DMS153 treated with DMSO at 0.1 percent for 48 hours (cell line): ENCODE results near the gene KDM7A.

ENCODE experiments used
- DNase-seq: peaks from one replicate; lab custom pipeline; 2025; ENCODE audit not compliant: unreplicated experiment; lab: John Stamatoyannopoulos, UW

The KDM7A gene, protein sequence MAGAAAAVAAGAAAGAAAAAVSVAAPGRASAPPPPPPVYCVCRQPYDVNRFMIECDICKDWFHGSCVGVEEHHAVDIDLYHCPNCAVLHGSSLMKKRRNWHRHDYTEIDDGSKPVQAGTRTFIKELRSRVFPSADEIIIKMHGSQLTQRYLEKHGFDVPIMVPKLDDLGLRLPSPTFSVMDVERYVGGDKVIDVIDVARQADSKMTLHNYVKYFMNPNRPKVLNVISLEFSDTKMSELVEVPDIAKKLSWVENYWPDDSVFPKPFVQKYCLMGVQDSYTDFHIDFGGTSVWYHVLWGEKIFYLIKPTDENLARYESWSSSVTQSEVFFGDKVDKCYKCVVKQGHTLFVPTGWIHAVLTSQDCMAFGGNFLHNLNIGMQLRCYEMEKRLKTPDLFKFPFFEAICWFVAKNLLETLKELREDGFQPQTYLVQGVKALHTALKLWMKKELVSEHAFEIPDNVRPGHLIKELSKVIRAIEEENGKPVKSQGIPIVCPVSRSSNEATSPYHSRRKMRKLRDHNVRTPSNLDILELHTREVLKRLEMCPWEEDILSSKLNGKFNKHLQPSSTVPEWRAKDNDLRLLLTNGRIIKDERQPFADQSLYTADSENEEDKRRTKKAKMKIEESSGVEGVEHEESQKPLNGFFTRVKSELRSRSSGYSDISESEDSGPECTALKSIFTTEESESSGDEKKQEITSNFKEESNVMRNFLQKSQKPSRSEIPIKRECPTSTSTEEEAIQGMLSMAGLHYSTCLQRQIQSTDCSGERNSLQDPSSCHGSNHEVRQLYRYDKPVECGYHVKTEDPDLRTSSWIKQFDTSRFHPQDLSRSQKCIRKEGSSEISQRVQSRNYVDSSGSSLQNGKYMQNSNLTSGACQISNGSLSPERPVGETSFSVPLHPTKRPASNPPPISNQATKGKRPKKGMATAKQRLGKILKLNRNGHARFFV

DNA sequence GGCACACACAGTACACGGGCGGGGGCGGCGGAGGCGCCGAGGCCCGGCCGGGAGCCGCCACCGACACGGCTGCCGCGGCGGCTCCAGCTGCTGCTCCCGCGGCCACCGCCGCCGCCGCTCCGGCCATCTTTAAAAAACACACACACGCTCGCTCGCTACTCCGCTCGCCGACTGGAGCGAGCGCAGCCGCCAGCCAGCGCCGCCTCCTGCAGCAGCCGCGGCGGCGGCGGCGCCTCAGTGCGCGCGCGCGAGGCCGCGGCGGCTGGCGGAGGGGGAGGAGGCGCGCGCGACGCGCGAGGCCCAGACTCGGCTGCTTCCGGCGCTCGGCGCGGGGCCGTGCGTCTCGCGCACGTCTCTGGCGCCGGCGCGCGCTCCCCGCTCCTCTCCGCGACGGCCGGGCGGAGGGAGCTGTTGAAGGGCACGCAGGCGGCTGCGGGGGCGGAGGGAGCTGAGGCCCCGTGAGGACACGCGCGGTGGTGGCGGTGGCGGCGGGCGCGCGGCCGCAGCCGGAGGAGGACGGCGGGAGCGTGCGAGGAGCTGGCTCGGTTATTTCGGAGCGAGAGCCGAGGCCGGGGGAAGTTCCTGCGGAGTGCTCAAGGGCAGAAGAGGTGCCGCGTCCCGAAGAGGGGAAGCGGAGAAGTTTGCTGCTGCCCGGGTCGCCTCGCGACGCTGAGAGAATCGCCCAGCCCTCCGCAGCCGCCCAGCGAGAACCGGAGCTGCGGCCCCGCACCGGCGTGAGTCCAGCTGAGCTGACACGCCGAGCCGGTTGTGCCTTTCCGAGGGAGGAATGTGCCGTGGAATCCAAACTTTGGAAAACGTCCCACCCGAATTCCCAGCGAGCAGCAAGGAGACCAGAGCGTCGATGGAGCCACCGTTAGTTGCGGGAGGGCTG is at the start of gene KDM7A:
KDM7A (minus strand) TSS at position 173 of the 892 bp plus-strand sequence; CDS start at position 127, 46 bp downstream.
- peak; percentile 55 for DNase-seq

DNA sequence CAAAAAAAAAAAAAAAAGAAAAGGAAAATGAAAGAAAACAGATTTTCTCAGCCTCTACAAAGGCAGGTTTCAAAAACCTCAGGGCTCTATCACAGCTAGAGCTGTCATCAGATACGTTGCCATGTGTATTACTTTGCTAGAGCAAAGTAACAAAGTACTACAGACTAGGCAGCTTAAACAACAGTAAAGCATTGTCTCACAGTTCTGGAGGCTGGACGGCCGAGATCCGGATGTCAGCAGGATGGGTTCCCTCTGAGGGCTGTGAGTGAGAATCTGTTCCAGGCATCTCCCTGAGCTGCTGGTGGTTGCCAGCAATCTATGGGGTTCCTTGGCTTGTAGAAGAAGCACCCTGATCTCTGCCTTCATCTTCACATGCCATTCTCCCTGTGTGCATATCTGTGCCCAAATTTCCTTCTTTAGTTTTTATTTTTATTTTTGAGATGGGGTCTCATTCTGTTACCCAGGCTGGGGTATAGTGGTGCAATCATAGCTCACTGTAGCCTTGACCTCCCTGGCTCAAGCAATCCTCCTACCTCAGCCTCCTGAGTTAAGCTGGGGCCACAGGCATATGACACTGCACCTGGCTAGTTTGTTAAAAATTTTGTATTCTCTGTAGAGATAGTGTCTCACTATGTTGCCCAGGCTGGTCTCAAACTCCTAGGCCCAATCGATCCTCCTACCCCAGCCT is 48.9 kb upstream of the KDM7A start:
- DNase-seq = no peak

DNA sequence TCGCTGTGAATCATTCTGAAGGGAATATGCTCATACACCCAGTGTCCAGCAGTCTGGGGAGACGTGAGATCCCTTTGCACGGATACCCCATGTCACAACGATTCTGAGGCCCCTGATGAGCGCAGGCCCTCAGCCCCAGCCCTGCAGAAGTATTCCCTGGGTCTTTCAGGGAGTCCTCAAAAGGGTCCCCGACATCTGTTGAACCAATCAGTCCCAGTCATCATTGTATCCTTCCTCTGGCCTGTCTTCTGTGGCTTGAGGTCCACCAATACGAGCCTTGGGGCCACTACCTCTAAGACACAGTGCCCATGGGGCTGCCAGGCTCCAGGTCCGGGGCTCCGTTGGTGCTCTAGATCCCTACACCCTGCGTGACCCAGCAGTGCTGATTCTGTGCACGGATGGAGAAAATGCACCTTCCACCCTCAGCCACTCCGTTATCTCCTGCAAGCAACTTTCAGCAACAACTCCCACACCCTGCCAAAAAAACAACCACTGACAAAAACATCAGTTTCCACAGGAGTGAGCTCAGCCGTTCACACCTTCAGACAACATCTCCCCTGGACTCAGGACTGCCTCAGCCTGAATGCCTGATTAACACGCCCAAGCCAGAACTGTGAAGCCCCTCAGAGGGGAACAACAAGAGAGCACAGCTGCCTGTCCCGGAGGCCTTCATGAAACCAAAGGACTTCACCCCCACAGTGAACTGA is 46.9 kb upstream of the KDM7A start:
- DNase-seq = no peak

DNA sequence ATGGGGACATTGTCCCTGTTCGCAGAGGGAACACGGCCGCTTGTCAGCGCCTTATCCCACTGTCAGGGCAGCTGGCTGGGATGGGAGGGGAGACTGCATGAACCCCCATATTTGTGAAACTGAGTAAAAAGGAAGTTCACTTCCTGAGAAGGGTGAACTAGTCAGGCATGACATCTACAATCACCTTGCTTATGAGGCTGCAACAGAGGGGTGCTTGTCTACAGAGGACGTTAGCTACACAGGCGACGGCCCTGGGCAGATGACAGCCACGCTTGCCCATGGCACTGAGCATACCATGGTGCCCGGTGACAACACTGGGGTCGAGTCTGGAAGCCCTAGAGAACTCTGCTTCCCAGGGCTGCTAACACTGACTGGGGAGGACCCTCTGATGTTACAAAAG is 46.0 kb upstream of the KDM7A start:
- no peak for DNase-seq

DNA sequence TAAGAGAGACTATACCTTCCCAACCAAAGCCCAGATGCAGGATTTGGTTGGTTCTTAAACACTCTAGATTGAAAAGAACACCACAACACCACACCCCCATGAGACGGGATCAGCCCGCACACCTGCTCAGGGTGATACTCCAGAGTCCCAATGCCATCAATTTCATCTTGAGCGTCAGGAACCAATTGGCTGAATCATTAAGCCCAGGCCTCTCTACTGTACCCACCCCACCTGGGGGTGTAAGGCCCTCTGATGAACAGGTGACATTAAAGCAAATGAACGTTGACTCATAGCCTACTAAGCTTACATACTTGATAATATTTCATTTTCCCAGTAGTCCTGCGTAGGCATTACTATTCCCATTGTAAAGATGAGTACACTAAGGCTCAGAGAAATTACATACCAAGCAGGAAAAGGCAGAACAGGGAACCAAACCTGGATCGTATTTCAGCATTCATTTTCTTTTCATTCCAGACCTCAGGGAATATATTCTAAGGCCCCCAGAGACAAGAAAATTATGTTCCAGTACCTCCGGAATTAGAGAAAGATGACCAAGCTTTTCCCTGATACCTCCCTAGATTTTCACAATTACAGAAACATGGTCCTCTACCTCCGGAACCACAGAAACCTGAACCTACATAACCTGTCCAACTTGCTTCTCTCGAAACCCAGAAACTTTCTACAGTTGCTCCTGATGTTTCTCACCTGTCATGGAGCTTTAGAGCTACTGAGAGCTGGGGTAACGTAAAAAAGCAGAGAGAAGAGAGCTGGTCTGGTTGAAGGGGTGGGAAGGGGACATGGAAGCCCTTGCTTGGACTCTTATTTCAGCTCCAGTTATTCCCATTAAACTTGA is 43.1 kb upstream of the KDM7A start:
- DNase-seq = no peak

DNA sequence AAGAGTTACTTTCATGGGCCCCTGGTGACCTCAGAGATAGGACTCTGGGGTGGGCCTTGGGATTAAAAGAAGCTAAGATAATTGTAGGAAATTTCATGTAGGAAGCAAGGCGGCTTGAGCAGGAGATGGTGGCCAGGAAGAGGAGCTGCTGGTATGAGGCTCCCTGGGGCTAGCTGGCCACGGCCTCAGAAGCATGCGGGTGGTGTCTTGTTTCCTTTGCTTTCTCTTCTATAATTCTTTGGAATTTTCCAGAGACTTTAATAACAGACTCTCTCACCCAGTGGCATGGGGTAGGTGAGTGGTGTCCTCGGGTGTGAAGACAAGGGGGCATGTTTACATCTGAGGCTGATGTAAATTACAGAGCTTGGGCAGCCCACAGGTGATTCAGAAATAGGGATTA is 41.9 kb upstream of the KDM7A start:
- no peak for DNase-seq

DNA sequence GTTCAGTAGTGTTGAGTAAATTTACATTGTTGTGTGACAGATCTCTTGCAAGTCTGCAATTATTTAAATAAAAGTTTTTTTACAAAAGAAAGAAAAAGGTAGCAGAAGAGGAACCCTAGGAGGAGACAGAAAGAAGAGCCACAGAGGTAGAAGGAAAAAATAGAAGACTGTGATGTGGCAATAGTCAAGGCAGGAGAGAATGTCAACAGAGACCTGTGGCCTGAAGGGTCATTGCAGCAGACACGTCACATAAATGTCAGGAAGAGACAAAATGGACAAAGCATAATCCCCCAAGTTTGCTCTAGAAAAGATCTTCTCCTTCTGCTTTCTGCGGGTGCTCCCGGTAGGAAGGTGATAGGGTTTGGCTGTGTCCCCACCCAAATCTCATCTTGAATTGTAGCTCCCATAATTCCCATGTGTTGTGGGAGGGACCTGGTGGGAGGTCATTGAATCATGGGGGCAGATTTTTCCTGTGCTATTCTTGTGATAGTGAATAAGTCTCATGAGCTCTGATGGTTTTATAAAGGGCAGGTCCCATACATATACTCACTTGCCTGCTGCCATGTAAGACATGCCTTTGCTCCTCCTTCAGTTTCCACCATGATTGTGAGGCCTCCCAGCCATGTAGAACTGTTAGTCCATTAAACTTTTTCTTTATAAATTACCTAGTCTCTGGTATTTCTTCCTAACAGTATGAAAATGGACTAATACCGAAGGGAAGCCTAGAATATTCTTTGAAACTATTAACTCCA is 41.1 kb upstream of the KDM7A start:
- DNase-seq = no peak

DNA sequence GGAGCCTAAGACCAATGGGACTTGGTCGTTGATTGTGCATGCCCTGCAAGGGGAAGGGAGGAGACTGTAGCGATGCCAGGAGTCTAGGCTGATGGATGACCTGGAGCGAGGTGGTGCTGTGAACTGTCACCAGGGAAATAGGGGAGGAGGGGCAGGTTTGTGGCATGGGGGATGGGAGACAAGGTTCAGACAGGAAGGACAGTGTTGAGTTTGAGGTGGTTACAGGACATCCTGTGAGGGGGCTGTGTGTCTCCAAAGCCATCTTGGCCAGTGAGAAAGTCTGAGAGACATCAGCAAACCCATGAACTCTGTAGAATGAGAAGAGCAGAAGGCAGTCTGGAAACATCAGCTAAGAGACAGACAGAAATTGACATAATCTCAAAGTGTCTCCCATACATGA is 38.5 kb upstream of the KDM7A start:
- DNase-seq = no peak

DNA sequence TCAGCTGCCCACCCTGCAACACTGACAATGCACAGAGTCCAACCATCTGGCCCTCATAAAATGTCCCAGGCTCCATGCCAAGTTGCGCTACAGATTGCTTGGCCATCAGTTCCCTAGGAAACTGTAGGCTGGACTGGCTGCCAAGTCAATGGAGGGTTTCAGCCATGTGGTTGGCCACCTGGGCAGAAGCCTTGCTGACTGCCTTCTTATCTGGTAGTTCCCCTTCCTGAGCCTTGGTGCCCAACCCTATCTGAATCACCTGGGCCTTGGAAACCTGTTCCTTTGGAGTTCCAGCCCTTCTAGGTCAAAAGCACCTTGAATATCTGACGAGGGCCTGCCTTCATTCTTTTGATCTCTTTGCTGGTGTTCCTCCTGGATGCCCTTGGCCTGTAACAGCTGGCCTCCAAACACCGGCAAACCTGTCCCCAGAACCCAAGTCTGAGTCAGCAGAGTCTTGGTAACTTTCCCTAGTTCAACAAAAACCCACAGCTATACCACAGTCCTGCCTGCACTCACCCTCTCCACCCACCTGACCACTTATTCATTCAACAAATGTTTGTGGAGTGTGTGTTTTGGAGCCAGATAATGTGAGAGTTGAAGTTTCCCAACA is 37.4 kb upstream of the KDM7A start:
- no peak for DNase-seq

DNA sequence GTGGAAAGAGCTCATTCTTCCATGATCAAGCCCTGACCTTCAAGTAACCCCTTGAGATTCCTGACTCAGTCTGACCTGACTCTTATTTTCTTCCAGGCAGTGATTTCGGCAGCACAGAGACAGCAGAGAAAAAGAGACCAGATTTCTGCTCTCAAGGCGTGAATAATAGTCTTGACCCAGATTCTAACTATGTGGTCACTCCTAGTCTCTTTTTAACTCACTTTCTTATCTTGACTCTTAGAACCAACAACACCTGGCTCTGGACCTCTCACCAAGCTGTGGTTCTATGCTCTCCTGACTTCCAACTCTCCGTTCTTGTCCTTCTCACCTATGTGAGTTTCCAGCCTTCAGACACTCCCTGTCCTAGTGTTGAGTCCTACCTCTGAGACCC is 36.9 kb upstream of the KDM7A start:
- DNase-seq = no peak

DNA sequence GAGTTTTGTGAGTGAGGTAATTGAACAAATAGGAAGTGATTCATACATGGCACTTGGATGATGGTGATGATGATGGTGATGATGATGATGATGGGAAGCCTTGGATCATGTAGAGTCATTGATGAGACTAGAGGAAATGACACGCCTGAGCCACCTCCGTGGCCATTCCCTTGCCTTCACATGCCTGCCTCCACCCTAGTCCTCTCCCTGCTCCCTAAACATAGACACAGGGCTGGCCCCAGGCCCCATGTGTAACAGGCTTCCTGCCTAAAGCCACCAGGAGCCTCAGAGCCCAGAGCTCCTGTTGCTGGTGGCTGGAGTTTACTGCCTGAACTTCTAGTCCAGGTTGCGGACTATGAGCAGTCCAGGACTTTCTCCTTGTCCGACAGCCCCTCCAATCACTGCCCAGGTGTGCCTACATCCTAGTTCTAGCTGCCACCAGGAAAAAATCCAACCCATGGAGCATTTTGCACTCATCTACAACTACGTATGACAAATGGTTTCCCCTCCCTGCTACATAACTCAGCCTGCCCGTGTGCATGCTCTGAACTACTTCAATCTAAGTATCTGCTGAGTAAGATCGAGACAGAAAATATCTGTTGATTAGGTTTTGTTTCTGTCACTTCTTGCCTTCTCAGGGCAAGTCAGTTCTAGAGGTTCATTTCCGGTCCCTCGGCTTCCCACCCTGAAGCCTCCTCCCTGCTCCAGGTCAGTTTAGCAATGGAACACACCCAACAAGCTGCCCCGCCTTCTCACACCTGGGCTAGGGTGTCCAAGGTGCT is 35.5 kb upstream of the KDM7A start:
- no peak for DNase-seq

DNA sequence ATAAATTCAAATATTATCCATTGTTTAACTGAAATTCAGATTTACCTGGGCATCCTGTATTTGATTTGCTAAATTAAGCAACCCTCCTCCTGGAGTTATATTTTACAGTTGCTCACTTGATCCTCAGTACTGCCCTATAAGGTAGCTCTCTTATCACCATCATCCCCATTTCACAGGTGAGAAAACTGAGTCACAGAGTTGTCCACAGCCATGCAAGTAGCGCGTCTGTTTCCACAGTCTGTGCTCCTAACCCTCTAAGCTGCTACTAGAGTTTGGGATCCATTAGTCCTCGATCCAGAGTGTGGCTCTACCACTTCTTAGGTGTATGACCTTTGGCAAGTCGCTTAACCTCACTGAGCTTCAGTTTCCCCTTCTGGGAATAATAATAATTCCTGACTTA is 34.9 kb upstream of the KDM7A start:
- no peak for DNase-seq

DNA sequence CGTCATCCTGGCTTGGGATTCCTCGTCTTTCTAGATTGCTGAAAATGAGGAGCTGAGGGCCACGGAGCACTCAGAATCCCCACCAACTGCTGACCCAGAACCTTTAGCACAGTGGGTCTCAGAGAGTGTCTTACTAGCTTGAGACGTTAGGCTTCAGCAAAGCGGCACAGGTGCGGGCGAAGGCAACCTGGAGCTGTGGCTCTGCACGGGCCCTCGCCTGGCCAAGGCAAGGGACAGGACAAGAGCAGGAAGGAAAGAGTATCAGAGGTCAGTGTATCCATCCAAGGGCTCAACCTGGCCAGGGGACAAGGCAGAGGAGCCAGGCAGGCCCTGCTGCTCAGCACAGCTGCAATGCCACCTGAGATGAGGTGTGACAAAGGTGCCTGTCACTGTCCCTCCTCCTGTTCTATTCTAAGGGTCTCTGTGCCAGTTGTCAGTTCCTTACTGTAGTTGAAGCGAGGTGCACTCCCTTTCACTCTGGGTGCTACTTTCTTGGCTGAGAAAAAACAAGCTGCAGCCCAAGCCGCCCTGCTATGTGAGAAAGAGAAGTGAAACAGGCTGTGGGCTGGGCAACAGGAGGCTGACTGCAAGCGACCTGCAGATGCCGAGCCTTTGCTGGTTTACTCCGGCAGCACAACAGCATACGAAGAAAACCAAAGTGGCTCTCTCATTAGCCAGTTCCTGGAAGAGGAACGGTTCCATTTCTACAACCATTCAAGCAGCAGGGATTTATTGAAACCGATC is 33.3 kb upstream of the KDM7A start:
- no peak for DNase-seq

DNA sequence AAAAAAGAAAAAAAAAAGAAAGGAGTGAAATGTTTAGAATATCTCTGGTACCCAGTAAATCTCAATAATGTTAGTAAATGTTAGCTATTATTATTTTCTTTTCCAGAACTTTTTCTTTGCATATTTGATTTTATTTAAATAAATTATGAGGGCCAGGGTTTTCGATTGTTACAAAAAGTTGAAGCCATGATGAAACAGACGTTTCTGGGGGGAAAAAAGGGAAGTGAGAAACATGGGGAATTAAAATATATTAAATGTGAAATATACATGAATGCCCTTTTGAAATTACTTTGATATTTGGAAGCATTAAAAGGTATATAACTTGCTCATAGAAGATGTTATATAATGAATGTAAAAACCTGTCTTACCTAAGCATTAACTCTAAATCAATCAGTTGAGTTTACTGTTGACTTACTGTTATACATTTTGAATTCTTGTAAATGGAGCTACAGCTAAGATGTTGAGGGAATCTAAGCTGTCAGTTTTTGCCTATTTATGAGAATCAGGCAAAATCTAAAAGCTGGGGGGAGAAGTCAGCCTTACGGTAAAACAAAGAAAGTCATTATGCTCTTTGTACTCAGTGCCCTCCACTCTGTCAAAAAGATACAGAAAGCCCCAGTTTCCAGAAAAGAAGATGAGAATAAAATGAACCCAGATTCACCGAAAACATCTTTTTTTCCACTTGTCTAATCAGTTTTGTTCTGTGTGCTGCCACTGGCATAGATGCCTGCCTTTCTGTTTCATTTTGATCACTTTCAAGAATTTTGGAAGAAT is 30.0 kb upstream of the KDM7A start:
- DNase-seq = no peak

DNA sequence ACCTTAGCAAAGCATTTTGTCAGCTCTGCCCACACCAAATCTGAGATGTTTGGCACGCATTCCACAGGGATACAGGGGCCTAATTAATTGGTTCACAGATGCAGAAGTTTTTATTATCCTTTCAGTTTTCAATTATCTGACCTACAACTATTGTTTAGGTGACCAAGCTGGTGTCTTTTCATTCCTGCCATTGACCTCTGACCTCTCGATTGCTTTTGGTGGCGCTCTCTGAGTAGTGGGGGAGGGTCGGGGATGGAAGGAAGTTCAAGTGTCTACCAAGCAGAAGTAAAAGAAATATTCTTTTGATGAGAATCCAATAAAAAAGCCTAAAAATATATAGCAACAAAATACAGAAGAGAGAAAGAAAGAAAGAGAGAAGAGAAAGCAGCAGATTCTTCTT is 28.8 kb upstream of the KDM7A start:
- DNase-seq = no peak

DNA sequence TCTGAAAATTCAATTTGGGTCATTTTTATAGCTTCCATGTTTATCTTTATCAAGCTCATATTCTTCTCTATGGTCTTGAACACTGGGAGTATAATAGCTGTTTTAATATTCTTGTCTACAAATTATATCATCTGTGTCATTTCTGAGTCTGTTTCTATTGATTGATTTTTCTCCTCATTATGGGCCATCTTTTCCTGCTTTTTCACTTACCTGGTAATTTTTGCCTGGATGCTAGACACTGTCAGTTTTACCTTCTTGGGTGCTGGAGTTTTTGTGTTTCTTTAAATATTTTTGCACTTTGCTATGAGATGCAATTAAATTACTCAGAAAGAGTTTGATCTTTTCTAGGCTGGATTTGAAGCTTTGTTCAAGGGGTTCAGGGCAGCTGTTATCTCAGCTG is 26.8 kb upstream of the KDM7A start:
- no peak for DNase-seq
